ENCODE results near the gene SPIRE1. TPM values are rescaled to one million over a fixed set of nuclear protein-coding genes. Genes with fewer than 3 reads are reported as not detected.

The SPIRE1 gene
- total RNA-seq, 2 experiments from 2014 or later: 0.99 to 1.4 TPM

- DNase-seq (no peak), ATAC-seq (ENCODE audit: poor library complexity) (no peak)
- H3K27ac ChIP-seq (ENCODE audit: low read depth in 1 of 2, low read length in 2 of 2): no peak overlapping the region
- H3K27me3 ChIP-seq (ENCODE audit: control insufficient read depth in 1 of 2, insufficient read depth in 2 of 2, low read length in 2 of 2): no peaks in the 10 kb centered on the region
- Mint-ChIP-seq H3K36me3 (ENCODE audit: low read depth) (no peaks in the 10 kb centered on the region), H3K27ac (no peak overlapping the region), H3K27me3 (no peaks in the 10 kb centered on the region), H3K4me3 (no peak overlapping the region), H3K9me3 (no peaks in the 10 kb centered on the region), H3K4me1 (ENCODE audit: low read depth) (no peaks in the 10 kb centered on the region)
- no peaks in the 10 kb centered on the region for H3K4me1 ChIP-seq (ENCODE audit: insufficient read depth, low read length)
- ChIA-PET POLR2A (no interaction called here), CTCF (no interaction called here)
- H3K9me3 ChIP-seq (ENCODE audit: control insufficient read depth in 1 of 2, insufficient read depth in 1 of 2, low read length in 2 of 2): peaks cover 0 to 8% of the 10 kb centered on the region in 2 experiments
- no peak overlapping the region for H3K4me3 ChIP-seq (ENCODE audit: low read length)
- intact Hi-C loops (cut with DNase I, micrococcal nuclease): no loop called here
- TF ChIP-seq CTCF (IDR thresholded peaks at IDR 0.05): no peak
- H3K36me3 ChIP-seq (ENCODE audit: insufficient read depth, low read length): no peaks in the 10 kb centered on the region
These were observed 219.7 kb downstream of the SPIRE1 start for GRCh38 chr18:12438257-12438656.

- TF ChIP-seq CTCF (IDR thresholded peaks at IDR 0.05): no peak
- Mint-ChIP-seq H3K27ac (no peak overlapping the region), H3K27me3 (no peaks in the 10 kb centered on the region), H3K36me3 (ENCODE audit: low read depth) (no peaks in the 10 kb centered on the region), H3K4me1 (ENCODE audit: low read depth) (no peaks in the 10 kb centered on the region), H3K9me3 (no peaks in the 10 kb centered on the region), H3K4me3 (no peak overlapping the region)
- ChIA-PET CTCF (no interaction called here), POLR2A (no interaction called here)
- Histone ChIP-seq H3K9me3 (ENCODE audit: control insufficient read depth in 1 of 2, insufficient read depth in 1 of 2, low read length in 2 of 2) (peaks cover 0 to 8% of the 10 kb centered on the region in 2 experiments), H3K4me1 (ENCODE audit: insufficient read depth, low read length) (no peaks in the 10 kb centered on the region), H3K36me3 (ENCODE audit: insufficient read depth, low read length) (no peaks in the 10 kb centered on the region), H3K27me3 (ENCODE audit: control insufficient read depth in 1 of 2, insufficient read depth in 2 of 2, low read length in 2 of 2) (no peaks in the 10 kb centered on the region), H3K4me3 (ENCODE audit: low read length) (no peak overlapping the region), H3K27ac (ENCODE audit: low read depth in 1 of 2, low read length in 2 of 2) (no peak overlapping the region)
- DNase-seq: no peak
- intact Hi-C loops (cut with DNase I, micrococcal nuclease): no loop called here
- no peak for ATAC-seq (ENCODE audit: poor library complexity)
These were observed 222.0 kb downstream of the SPIRE1 start for GRCh38 chr18:12435867-12436266.

- Histone ChIP-seq H3K9me3 (ENCODE audit: control insufficient read depth in 1 of 2, insufficient read depth in 1 of 2, low read length in 2 of 2) (peaks cover 0 to 8% of the 10 kb centered on the region in 2 experiments), H3K27me3 (ENCODE audit: control insufficient read depth in 1 of 2, insufficient read depth in 2 of 2, low read length in 2 of 2) (no peaks in the 10 kb centered on the region), H3K4me1 (ENCODE audit: insufficient read depth, low read length) (no peaks in the 10 kb centered on the region), H3K27ac (ENCODE audit: low read depth in 1 of 2, low read length in 2 of 2) (no peak overlapping the region), H3K36me3 (ENCODE audit: insufficient read depth, low read length) (no peaks in the 10 kb centered on the region), H3K4me3 (ENCODE audit: low read length) (no peak overlapping the region)
- Mint-ChIP-seq H3K9me3 (no peaks in the 10 kb centered on the region), H3K4me1 (ENCODE audit: low read depth) (no peaks in the 10 kb centered on the region), H3K36me3 (ENCODE audit: low read depth) (no peaks in the 10 kb centered on the region), H3K4me3 (no peak overlapping the region), H3K27me3 (no peaks in the 10 kb centered on the region), H3K27ac (no peak overlapping the region)
- no peak for TF ChIP-seq CTCF (IDR thresholded peaks at IDR 0.05)
- ChIA-PET CTCF (no interaction called here), POLR2A (no interaction called here)
- DNase-seq (no peak), ATAC-seq (ENCODE audit: poor library complexity) (no peak)
- intact Hi-C loops (cut with DNase I, micrococcal nuclease): no loop called here
These were observed 223.4 kb downstream of the SPIRE1 start for GRCh38 chr18:12434541-12434929.

Measured in CD4-positive, alpha-beta T cell (primary cell).